CD4-positive, alpha-beta T cell treated with Interleukin-1 beta for 1 hour (primary cell): ENCODE results near the gene CDK15.

ENCODE experiments used
- DNase-seq, 2 donors: peaks; one replicate each; pipeline ENCODE4 v3.0.0-alpha.2; 2020 to 2022

The CDK15 gene

DNA sequence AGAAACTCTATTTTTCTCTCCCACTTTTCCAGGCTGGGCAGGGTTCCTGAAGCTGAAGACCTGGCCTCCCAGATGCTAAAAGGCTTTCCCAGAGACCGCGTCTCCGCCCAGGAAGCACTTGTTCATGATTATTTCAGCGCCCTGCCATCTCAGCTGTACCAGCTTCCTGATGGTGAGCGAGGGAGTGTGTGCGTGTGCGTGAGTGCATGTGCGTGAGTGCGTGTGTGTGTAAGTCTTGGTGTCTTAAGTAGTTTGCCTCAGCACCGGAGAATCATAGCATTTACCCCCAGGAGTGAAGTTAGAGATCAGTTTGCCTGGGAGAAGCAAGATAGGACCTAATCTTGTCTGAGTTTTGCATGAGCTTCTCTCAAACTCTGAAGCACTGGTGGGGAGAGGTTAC lies 73.7 kb downstream of the CDK15 start:
- DNase-seq: no peak

- DNase-seq: no peak
These were observed 74.2 kb downstream of the CDK15 start for GRCh38 chr2:201880579-201880978.

- no peak for DNase-seq
These were observed 74.8 kb downstream of the CDK15 start for GRCh38 chr2:201880993-201881611.

GRCh38 chr2:201881741-201882140 lies 75.4 kb downstream of the CDK15 start:
- DNase-seq: no peak

DNA sequence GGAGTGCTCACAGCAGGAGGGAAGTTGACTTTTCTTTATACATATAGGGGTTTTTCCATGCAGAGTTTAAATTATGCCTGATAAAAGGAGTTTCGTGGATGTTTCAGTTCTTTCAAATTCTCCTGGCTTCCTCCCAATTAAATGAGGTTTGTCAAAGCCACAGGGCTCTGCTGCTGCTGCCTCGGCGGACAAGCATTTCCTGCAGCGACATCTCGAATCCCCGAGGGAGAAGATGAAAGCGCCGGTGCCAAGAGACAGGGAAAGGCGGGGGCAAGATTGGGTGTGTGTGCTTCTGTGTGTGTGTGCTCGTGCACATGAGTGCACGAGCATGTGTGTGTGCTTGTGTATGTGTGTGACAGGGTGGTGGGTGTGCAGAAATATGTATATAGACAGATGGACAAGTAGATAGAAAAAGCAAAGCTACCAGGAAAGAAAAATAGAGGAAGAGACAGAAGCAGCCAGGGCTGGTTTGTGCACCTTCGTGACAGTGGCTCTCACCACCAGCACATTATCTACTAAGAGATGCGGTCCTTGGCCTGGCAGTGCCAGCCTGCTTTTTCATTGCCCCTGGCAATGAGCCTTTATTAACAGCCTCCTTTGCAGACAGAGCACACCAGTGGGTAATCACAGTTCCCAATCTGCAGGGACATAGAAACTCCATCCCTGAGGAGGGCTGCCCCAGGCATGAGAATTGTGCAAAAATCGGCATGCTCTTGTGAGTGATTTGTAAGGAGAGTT lies 76.2 kb downstream of the CDK15 start:
- no peak for DNase-seq

- DNase-seq: no peak
These were observed 77.5 kb downstream of the CDK15 start for GRCh38 chr2:201883606-201884369.

- DNase-seq: no peak
These were observed 80.2 kb downstream of the CDK15 start for GRCh38 chr2:201886504-201886903.

GRCh38 chr2:201887773-201888425 lies 81.6 kb downstream of the CDK15 start:
- no peak for DNase-seq

DNA sequence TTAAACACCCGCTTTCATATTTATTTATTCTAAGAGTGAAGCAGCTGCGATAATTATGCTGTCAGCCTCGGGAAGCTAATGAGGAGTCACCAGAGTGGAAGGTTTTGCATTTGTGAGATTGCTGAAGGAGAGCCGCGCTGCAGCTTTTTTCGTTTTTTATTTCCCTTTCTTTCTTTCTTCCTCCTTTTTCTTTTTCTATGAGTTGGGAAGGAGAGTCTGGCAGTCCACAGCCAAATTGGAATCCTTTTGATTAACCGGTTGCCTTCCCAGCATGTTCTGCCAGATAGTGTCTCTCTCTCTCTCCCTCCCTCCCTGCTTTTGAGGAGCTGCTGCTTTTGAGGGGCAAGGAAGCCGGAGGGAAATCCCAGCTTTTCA lies 82.1 kb downstream of the CDK15 start:
- DNase-seq: no peak

DNA sequence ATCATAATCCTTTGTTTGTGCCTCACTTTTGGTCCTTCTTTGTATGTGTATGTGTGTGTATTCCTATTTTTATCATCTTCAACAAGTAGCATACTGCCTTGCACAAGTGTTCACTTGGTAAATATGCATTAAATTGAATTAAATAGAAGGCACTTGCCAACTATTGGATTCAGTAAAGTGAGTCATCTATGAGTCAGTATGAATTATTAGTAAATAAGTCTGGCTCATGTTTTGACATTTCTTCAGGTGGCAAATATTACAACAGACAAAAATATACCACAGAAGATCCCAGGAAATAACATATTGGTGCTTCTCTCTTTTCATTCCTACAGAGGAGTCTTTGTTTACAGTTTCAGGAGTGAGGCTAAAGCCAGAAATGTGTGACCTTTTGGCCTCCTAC lies 84.1 kb downstream of the CDK15 start:
- no peak for DNase-seq

- no peak for DNase-seq
These were observed 85.3 kb downstream of the CDK15 start for GRCh38 chr2:201891676-201892075.

DNA sequence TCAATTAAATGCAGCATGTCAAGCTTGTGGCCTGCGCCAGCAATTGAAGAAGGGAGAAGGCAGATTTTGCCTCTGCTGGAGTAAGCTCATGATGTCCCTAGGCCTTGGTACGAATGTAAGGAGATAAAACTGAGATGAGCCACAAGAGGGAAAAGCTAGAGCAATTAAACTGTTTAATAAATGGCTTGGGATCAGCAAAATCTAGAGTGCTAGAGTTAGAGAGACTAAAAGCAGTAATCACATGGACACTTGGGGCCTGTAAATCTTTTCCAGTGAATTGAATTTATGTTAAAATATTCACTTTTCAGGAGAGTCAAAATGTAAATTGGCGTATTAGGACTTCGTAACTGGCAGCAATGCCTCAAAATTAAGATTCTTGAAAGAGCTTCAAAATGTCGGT lies 86.2 kb downstream of the CDK15 start:
- no peak for DNase-seq

GRCh38 chr2:201900362-201900761 lies 94.0 kb downstream of the CDK15 start:
- no peak for DNase-seq

DNA sequence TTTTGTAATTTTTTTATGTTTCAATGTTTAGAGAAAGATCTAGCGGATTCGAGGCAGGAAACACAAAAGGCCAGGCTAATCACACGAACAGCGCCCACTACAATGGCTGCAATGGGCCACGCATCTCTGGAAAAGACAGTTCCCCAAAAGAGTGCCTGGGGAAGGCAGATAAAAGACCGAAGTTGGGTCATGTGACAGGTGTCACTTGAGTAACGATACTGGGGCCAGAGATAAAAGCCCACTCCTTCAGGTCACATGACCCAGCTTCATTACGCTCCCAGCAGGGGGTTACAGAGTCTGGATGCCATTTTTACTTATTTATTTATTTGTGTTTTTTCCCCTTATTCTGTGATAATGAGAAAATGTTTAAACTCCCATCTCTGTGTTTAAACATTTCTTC lies 95.4 kb downstream of the CDK15 start:
- DNase-seq: no peak

DNA sequence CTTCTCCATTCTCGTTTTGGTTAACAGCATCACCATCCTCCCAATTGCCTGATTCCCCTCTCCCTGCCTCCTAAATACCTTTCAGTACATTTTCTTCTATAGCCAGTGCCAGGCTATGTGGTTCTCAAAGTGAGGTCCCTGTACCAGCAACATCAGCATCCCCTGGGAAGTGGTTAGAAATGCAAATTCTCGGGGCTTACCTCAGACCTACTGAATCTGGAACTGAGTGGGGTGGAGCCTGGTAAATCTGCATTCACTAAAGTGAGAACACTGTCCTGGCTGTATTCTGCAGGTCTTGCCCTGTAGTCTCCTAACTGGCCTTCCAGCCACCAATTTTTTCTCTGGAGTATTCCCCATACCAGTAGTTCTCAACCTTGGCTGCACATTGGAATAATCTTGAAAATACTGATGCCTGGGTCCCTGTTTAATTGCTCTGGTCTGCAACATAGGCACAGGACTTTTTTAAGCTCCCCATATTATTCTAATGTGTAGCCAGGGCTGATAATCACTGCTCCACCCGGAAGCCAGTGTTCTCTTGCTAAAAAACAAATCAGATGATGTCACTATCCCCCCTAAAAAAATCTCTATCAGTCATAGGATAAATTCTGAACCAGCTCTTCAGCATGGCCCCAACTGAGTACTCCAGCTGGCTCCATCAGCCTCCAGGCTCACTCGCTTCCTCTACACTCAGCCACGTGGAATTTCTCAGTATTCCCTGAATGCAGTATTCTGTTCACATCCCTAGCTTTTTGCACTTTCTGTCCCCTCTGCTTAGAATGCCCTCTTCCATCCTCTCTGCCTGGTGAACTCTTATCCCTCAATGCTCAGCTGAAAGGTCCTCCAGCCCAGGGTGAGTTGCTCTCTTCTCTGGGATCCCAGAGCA lies 98.4 kb downstream of the CDK15 start:
- no peak for DNase-seq

- DNase-seq: no peak
These were observed 100.6 kb downstream of the CDK15 start for GRCh38 chr2:201906777-201907562.

DNA sequence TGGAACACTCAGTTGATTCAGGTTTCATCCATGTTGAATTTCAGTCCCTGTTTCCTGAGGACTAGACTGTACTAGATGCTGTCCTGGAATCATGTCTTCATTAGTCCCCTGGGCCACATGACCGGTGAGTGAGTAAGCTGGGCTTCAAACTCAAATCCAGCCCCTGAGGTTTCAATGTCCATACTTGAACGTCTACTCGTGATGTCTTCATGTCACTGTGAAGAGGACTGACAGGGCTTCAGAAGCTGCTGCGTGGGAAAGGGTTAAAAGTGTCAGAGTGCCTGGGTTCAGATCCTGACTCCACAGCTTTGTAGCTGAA lies 101.2 kb downstream of the CDK15 start:
- DNase-seq: no peak

DNA sequence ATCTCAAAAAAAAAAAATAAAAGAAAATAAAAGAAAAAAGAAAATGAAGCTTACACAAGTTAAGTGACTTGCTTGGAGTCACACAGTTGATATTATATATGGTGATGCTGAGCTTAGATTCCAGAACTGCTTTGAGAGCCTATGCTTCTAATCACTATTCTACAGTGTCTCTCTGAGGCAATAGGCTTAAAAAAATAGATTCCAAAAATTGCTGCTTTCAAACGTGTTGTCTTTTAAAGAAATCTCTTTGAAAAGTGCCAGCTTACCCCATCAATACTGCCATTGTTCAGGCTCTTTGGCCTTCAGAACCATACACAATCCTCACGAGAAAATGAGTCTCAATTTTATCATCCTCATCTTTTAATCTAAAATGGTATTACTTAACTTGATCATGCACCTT lies 102.6 kb downstream of the CDK15 start:
- DNase-seq: no peak

- no peak for DNase-seq
These were observed 103.0 kb downstream of the CDK15 start for GRCh38 chr2:201909348-201909747.

- no peak for DNase-seq
These were observed 103.6 kb downstream of the CDK15 start for GRCh38 chr2:201909961-201910361.

DNA sequence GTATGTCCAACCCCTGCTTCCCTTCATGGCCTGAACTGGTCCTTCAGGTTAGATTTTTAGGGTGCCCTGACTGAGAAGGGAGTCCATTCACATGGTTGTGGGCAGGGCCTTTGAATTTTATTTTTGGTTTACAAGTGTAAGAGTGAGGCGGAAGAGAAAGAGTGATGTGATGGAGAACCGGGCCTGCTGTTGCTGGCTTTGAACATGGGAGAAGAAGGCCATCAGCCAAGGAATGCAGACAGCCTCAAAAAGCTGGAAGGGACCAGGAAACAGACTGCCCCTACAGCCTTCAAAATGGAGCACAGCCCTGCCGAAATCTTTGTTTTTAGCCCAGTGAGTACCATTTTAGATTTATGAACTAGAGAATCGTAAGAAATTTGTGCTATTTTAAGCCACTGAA lies 105.0 kb downstream of the CDK15 start:
- DNase-seq: no peak

- no peak for DNase-seq
These were observed 106.9 kb downstream of the CDK15 start for GRCh38 chr2:201913201-201913600.
